Tongue (tissue), 2 donors: ENCODE measurements around the gene KLK11. TPM values are rescaled to one million over a fixed set of nuclear protein-coding genes. Genes with fewer than 3 reads are reported as not detected.
"Not testable (repeated sequence)": the region's sequence is repeated elsewhere in the genome, so short reads cannot be mapped to it uniquely, and the experiment has no call there.

ENCODE experiments used
- DNase-seq: peaks from one replicate; pipeline ENCODE4 v3.0.0-alpha.2; 2015
- total RNA-seq: library from RNA; depleted of rRNA; stranded (reverse); fragments of >200 nt; gene quantifications from one replicate; pipeline ENCODE4 v1.2.3, GENCODE V29; 2014

The KLK11 gene
- total RNA-seq, 1 donor from 2014 or later = 11.4 TPM

- no peak for DNase-seq
These were observed 23.1 kb downstream of the KLK11 start for GRCh38 chr19:51003316-51003715.

GRCh38 chr19:51002542-51003311, 23.7 kb downstream of the KLK11 start:
- peak; percentile 17 for DNase-seq

GRCh38 chr19:51002089-51002532, 24.3 kb downstream of the KLK11 start:
- DNase-seq = no peak

GRCh38 chr19:51001515-51001914, 24.9 kb downstream of the KLK11 start, which contains the start of gene KLK8:
Gene KLK8, minus strand, starts transcription at chr19:51001604. Its CDS starts 437 bp downstream, at chr19:51001167.
- peak; percentile 12 for DNase-seq

- no peak for DNase-seq
These were observed 25.4 kb downstream of the KLK11 start for GRCh38 chr19:51000981-51001380.

GRCh38 chr19:51000426-51000825, 26.0 kb downstream of the KLK11 start:
- DNase-seq = no peak

- no peak for DNase-seq
These were observed 27.7 kb downstream of the KLK11 start for GRCh38 chr19:50998686-50999085.

GRCh38 chr19:50998061-50998460, 28.4 kb downstream of the KLK11 start:
- no peak for DNase-seq

- DNase-seq = no peak
These were observed 32.3 kb downstream of the KLK11 start for GRCh38 chr19:50994129-50994528.

- DNase-seq = no peak
These were observed 33.8 kb downstream of the KLK11 start for GRCh38 chr19:50992666-50993035.

- DNase-seq = not testable (repeated sequence)
These were observed 42.0 kb downstream of the KLK11 start for GRCh38 chr19:50984416-50984815.

- DNase-seq = no peak
These were observed 42.7 kb downstream of the KLK11 start, which contains the start of gene KLK7 for GRCh38 chr19:50983625-50984292. Gene KLK7, minus strand, starts transcription at chr19:50983917. Its CDS starts 1,518 bp downstream, at chr19:50982399.

- no peak for DNase-seq
These were observed 44.2 kb downstream of the KLK11 start for GRCh38 chr19:50982186-50982585.

- no peak for DNase-seq
These were observed 44.7 kb downstream of the KLK11 start for GRCh38 chr19:50981587-50982146.

- DNase-seq = no peak
These were observed 46.2 kb downstream of the KLK11 start for GRCh38 chr19:50980208-50980607.

- DNase-seq = no peak
These were observed 46.7 kb downstream of the KLK11 start for GRCh38 chr19:50979758-50980157.

- DNase-seq = no peak
These were observed 47.5 kb downstream of the KLK11 start for GRCh38 chr19:50978772-50979390.

GRCh38 chr19:50977626-50978025, 48.8 kb downstream of the KLK11 start:
- no peak for DNase-seq

- DNase-seq = no peak
These were observed 50.6 kb downstream of the KLK11 start for GRCh38 chr19:50975766-50976165.

- no peak for DNase-seq
These were observed 51.5 kb downstream of the KLK11 start for GRCh38 chr19:50974702-50975556.

GRCh38 chr19:50972795-50973376, 53.5 kb downstream of the KLK11 start:
- no peak for DNase-seq
